ENCODE data around the gene CNIH3. TPM values are rescaled to one million over a fixed set of nuclear protein-coding genes. Genes with fewer than 3 reads are reported as not detected.
"Not testable (repeated sequence)": the region's sequence is repeated elsewhere in the genome, so short reads cannot be mapped to it uniquely, and the experiment has no call there.

Gene CNIH3
- total RNA-seq, result 1 to 10 TPM in 1 of 2 donors, under 1 TPM in 1; 0.36 to 7.2 TPM

DNA sequence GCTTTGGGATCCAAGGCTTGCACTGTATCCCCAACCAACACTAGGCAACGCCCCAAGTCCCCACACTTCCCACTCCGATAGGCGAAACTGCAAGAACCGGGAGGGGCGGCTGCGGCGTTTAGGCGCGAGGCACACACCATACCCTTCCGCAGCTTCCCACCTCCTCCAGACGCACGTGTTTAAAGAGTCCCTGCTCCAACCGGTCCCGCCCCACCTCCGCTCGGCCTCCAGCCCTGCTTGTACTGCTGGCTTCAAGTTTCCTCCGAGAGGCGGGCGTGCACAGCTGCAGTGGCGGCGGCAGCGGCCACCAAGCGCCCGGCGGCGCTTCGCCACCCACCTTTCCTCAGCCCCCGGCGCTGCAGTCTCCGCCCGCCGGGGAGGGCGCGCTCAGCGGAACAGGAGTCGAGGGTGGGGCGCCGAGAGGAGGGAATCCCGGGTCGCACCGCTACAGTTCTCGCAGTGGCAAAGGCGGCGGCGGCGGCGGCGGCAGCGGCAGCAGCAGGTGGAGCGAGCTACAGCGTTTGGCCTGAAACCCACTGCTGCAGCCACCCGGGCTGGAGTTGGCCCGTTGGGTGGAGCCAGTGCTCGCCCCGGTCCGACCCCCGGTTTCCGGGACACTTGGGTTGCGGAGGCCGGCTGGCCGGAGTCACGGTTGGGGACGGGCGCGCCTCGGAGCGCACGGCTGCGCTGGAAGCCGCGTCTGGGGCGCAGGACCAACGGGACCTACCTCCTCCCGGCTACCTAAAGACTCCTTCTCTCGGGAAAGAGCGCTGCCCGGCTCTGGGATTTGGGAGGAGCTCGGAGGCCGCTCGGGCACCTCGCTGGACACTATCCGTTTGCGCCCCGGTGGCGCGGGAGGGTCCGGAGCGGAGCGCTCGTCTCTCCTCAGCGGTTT, at the start of gene CNIH3:
CNIH3 (plus strand) TSS at position 457 of the 895 bp plus-strand sequence. CDS start 858 bp downstream, outside the sequence.
- Histone ChIP-seq H3K4me1 (replicated peaks) (peaks cover 7% of the 10 kb centered on the region), H3K36me3 (no peaks in the 10 kb centered on the region), H3K9me3 (no peaks in the 10 kb centered on the region), H3K27ac (no peak within 1 kb of the TSS), H3K27me3 (replicated peaks; ENCODE audit: insufficient read depth) (peaks cover 24% of the 10 kb centered on the region), H3K4me3 (peak within 1 kb of the TSS; percentile 15 to 29)
- DNase-seq (ENCODE audit: low spot score), result peak; percentile 23
- intact Hi-C loops (cut with DNase I), result no loop called here
- under 1% methylated on average over 53 of the region's 91 CpGs for WGBS
- TF ChIP-seq, protein P1, sequence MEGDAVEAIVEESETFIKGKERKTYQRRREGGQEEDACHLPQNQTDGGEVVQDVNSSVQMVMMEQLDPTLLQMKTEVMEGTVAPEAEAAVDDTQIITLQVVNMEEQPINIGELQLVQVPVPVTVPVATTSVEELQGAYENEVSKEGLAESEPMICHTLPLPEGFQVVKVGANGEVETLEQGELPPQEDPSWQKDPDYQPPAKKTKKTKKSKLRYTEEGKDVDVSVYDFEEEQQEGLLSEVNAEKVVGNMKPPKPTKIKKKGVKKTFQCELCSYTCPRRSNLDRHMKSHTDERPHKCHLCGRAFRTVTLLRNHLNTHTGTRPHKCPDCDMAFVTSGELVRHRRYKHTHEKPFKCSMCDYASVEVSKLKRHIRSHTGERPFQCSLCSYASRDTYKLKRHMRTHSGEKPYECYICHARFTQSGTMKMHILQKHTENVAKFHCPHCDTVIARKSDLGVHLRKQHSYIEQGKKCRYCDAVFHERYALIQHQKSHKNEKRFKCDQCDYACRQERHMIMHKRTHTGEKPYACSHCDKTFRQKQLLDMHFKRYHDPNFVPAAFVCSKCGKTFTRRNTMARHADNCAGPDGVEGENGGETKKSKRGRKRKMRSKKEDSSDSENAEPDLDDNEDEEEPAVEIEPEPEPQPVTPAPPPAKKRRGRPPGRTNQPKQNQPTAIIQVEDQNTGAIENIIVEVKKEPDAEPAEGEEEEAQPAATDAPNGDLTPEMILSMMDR (IDR thresholded peaks at IDR 0.05), result no peak
- TF ChIP-seq POLR2AphosphoS5 (IDR thresholded peaks at IDR 0.05), result no peak
- TF ChIP-seq POLR2A (IDR thresholded peaks at IDR 0.05), result no peak

DNA sequence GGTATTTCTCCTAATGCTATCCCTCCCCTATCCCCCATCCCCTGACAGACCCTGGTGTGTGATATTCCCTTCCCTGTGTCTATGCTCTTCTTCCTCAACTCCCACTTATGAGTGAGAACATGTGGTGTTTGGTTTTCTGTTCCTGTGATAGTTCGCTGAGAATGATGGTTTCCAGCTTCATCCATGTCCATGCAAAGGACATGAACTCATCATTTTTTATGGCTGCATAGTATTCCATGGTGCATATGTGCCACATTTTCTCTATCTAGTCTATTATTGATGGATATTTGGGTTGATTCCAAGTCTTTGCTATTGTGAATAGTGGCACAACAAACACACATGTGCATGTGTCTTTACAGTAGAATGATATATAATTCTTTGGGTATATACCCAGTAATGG, 49.6 kb upstream of the CNIH3 start:
- H3K36me3 ChIP-seq; H3K27ac ChIP-seq; H3K4me3 ChIP-seq; H3K27me3 ChIP-seq (replicated peaks; ENCODE audit: insufficient read depth); H3K9me3 ChIP-seq; H3K4me1 ChIP-seq (replicated peaks); intact Hi-C loops (cut with DNase I); DNase-seq (ENCODE audit: low spot score): not testable (repeated sequence)
- WGBS, result 97% methylated on average over 1 of the region's 1 CpG

DNA sequence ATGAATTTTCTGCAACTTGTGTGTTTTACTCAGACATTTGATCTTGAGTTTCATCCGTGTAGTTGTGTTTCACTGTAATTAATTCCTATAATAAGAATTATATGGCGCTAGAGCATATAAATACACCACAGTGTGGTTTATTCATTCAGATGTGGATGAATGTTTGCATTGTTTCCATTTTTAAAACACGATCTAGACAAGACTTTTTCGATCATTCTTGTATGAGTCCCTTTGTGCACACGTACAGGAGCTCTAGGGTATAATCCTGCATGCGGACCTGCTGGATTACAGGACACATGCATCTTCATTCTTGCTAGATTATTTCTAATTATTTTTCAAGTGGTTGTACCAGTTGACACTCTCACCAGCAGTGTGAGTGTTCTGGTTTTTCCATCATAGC, 46.8 kb upstream of the CNIH3 start:
- 95% methylated on average over 6 of the region's 6 CpGs for WGBS
- H3K4me3 ChIP-seq, result no peak overlapping the region
- TF ChIP-seq POLR2A (IDR thresholded peaks at IDR 0.05) (no peak), POLR2AphosphoS5 (IDR thresholded peaks at IDR 0.05) (no peak)
- TF ChIP-seq, protein P1 (IDR thresholded peaks at IDR 0.05), result no peak

DNA sequence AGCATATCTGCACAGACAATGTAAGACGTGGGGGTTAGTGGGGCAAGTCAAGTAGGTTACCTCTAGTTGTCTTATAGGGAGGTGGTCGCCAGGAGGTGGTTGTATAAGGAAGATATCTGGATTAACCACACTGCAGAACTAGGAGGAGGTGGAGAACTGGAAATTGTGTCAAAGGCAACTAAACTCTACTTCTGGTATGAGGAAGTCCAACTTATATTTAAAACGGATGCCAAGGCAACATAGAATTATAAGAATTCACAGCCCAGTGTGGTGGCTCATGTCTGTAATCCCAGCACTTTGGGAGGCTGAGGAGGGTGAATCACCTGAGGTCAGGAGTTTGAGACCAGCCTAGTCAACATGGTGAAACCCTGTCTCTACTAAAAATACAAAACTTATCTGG, 44.1 kb upstream of the CNIH3 start:
- H3K27ac ChIP-seq; H3K4me1 ChIP-seq (replicated peaks); H3K36me3 ChIP-seq; intact Hi-C loops (cut with DNase I); H3K9me3 ChIP-seq; H3K4me3 ChIP-seq; DNase-seq (ENCODE audit: low spot score); H3K27me3 ChIP-seq (replicated peaks; ENCODE audit: insufficient read depth): not testable (repeated sequence)
- WGBS, result 82% methylated on average over 3 of the region's 3 CpGs

More for the DNA sequence above, 46.8 kb upstream of the CNIH3 start:
- Histone ChIP-seq H3K27ac (no peak overlapping the region), H3K4me1 (replicated peaks) (no peaks in the 10 kb centered on the region), H3K27me3 (replicated peaks; ENCODE audit: insufficient read depth) (no peaks in the 10 kb centered on the region), H3K9me3 (no peaks in the 10 kb centered on the region), H3K36me3 (no peaks in the 10 kb centered on the region)
- no peak for DNase-seq (ENCODE audit: low spot score)
- intact Hi-C loops (cut with DNase I), result no loop called here

DNA sequence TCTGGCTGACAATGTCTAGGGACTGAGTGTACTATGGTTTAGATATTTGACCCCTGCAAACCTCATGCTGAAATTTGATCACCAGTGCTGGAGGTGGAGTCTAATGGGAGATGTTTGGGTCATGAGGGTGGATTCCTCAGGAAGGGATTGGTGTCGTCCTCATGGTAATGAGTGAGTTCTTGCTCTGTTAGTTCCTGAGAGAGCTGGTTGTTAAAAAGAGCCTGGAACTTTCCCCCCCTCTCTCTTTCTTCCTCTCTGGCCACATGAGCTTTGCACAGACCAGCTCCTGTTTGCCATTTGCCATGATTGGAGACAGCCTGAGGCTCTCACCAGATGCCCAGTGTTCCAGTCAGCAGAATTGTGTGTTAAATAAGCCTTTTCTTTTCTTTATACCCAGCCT, 36.6 kb upstream of the CNIH3 start:
- no peaks in the 10 kb centered on the region for H3K9me3 ChIP-seq
- DNase-seq (ENCODE audit: low spot score), result no peak
- no peaks in the 10 kb centered on the region for H3K36me3 ChIP-seq
- H3K27ac ChIP-seq, result no peak overlapping the region
- no peaks in the 10 kb centered on the region for H3K27me3 ChIP-seq (replicated peaks; ENCODE audit: insufficient read depth)
- H3K4me1 ChIP-seq (replicated peaks), result no peaks in the 10 kb centered on the region
- no peak overlapping the region for H3K4me3 ChIP-seq
- intact Hi-C loops (cut with DNase I), result no loop called here
- 83% methylated on average over 1 of the region's 1 CpG for WGBS
- TF ChIP-seq, protein P1 (IDR thresholded peaks at IDR 0.05), result no peak
- no peak for TF ChIP-seq POLR2A (IDR thresholded peaks at IDR 0.05)
- TF ChIP-seq POLR2AphosphoS5 (IDR thresholded peaks at IDR 0.05), result no peak

DNA sequence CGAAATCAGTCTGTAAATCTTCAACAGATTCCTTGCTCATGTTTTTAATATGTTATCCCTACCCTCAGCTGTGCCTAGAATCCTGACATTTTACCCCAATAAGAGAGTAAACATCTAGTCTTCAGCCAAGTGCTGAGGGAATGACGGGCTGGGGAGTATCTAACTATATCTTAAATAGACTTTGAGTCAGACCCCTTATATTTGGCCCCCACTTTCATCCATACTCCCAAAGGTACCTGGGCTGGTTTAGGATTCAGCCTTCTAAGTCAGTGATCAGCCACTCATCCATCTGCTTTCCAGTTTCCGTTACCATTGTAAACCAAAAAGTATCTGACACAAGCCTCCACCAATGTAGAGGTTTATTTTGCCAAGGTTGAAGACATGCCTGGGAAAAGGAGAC, 36.1 kb upstream of the CNIH3 start:
- Histone ChIP-seq H3K27me3 (replicated peaks; ENCODE audit: insufficient read depth) (no peaks in the 10 kb centered on the region), H3K4me1 (replicated peaks) (no peaks in the 10 kb centered on the region), H3K9me3 (no peaks in the 10 kb centered on the region), H3K36me3 (no peaks in the 10 kb centered on the region), H3K4me3 (no peak overlapping the region), H3K27ac (no peak overlapping the region)
- WGBS, result 87% methylated on average over 3 of the region's 3 CpGs
- no peak for TF ChIP-seq POLR2AphosphoS5 (IDR thresholded peaks at IDR 0.05)
- TF ChIP-seq, protein P1 (IDR thresholded peaks at IDR 0.05), result no peak
- no peak for TF ChIP-seq POLR2A (IDR thresholded peaks at IDR 0.05)
- intact Hi-C loops (cut with DNase I), result no loop called here
- DNase-seq (ENCODE audit: low spot score), result no peak
